Measurements from ENCODE around the gene STAP2.

- TF ChIP-seq CTCF (IDR thresholded peaks at IDR 0.05) (no peak), EZH2 (IDR thresholded peaks at IDR 0.05) (no peak), EZH2phosphoT487 (IDR thresholded peaks at IDR 0.05) (no peak)
Measured at GRCh38 chr19:4380254-4380727, 41.7 kb upstream of the STAP2 start.

Measured in neural progenitor cell (in vitro differentiated cells).